ENCODE data around the gene FSIP1. TPM values are rescaled to one million over a fixed set of nuclear protein-coding genes. Genes with fewer than 3 reads are reported as not detected.

Gene FSIP1
- total RNA-seq, 1 experiment from 2014 or later, result 0.61 TPM

DNA sequence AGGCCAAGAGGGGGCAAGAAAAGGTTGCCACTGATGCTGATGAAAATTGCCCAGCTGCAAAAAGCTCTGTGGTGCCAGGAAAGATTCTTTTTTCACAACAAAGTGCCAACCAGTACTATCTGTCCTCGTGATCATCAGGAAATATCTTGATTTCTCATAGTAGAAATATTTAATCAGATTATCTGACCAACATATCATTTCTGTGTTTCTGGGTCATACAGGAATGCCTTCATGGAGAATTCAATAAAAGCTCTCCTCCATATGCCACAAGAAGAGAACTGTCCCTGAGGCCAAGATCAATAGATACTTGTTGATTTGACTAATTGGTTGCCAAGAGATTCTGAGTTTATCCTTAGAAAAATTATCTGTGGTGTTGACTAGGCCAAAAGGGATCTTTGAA is 63.5 kb downstream of the FSIP1 start (continued):
- TF ChIP-seq, protein P1, sequence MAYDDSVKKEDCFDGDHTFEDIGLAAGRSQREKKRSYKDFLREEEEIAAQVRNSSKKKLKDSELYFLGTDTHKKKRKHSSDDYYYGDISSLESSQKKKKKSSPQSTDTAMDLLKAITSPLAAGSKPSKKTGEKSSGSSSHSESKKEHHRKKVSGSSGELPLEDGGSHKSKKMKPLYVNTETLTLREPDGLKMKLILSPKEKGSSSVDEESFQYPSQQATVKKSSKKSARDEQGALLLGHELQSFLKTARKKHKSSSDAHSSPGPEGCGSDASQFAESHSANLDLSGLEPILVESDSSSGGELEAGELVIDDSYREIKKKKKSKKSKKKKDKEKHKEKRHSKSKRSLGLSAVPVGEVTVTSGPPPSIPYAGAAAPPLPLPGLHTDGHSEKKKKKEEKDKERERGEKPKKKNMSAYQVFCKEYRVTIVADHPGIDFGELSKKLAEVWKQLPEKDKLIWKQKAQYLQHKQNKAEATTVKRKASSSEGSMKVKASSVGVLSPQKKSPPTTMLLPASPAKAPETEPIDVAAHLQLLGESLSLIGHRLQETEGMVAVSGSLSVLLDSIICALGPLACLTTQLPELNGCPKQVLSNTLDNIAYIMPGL (CRISPR knock-in tag; IDR thresholded peaks at IDR 0.05), result no peak
- no peak for TF ChIP-seq ZNF138 (CRISPR knock-in tag; conservative IDR thresholded peaks at IDR 0.05)
- TF ChIP-seq, protein P2, sequence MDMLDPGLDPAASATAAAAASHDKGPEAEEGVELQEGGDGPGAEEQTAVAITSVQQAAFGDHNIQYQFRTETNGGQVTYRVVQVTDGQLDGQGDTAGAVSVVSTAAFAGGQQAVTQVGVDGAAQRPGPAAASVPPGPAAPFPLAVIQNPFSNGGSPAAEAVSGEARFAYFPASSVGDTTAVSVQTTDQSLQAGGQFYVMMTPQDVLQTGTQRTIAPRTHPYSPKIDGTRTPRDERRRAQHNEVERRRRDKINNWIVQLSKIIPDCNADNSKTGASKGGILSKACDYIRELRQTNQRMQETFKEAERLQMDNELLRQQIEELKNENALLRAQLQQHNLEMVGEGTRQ (CRISPR knock-in tag; IDR thresholded peaks at IDR 0.05), result no peak

DNA sequence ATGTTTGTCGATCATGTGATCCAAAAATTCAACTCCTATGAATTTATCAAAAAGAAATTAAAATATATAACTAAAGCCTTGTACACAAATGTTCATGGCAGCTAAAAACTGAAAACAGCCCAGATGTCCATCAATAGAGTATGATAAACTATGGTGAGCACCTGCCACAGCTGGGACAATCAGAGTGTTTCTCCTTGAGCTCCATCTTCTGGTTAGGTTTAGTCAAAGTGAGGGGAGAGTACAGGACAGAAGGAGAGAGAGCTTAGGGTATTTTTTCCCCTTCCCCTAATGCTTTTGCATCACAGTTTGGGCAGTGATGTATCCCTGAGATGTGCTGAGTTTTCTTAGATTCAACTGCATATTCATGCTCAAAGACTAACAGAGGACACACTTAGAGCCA is 65.5 kb downstream of the FSIP1 start:
- 0 out of 2 replicates have a peak, but pooled peaks cover 4% of the 10 kb centered on the region for H3K4me1 Mint-ChIP-seq
- ChIA-PET POLR2A (no interaction called here), CTCF (interaction anchor here (0.8 to 3.9 kb wide), 6 partner anchors 19 to 118 kb away, joined by 3 to 21 read pairs (median 4); no protein-coding TSS in a partner anchor)
- TF ChIP-seq CBFB (CRISPR knock-in tag; IDR thresholded peaks at IDR 0.05; ENCODE audit: low read depth) (no peak), ZNF671 (CRISPR knock-in tag; IDR thresholded peaks at IDR 0.05) (no peak), IRF2 (CRISPR knock-in tag; IDR thresholded peaks at IDR 0.05; ENCODE audit: borderline replicate concordance, low read depth) (no peak), GTF2I (CRISPR knock-in tag; conservative IDR thresholded peaks at IDR 0.05) (no peak), HMGA2 (CRISPR knock-in tag; IDR thresholded peaks at IDR 0.05) (no peak)
- TF ChIP-seq, protein P3, sequence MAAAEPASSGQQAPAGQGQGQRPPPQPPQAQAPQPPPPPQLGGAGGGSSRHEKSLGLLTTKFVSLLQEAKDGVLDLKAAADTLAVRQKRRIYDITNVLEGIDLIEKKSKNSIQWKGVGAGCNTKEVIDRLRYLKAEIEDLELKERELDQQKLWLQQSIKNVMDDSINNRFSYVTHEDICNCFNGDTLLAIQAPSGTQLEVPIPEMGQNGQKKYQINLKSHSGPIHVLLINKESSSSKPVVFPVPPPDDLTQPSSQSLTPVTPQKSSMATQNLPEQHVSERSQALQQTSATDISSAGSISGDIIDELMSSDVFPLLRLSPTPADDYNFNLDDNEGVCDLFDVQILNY (CRISPR knock-in tag; IDR thresholded peaks at IDR 0.05), result no peak
- TF ChIP-seq, protein P4, sequence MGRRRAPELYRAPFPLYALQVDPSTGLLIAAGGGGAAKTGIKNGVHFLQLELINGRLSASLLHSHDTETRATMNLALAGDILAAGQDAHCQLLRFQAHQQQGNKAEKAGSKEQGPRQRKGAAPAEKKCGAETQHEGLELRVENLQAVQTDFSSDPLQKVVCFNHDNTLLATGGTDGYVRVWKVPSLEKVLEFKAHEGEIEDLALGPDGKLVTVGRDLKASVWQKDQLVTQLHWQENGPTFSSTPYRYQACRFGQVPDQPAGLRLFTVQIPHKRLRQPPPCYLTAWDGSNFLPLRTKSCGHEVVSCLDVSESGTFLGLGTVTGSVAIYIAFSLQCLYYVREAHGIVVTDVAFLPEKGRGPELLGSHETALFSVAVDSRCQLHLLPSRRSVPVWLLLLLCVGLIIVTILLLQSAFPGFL (CRISPR knock-in tag; IDR thresholded peaks at IDR 0.05; ENCODE audit: borderline replicate concordance), result no peak
- no peaks in the 10 kb centered on the region for H3K36me3 Mint-ChIP-seq
- no peak for ATAC-seq
- H3K27ac Mint-ChIP-seq, result no peak overlapping the region
- DNase-seq (ENCODE audit: low spot score), result no peak
- no peak overlapping the region for H3K4me3 Mint-ChIP-seq
- no peaks in the 10 kb centered on the region for H3K9me3 Mint-ChIP-seq
- H3K27me3 Mint-ChIP-seq (ENCODE audit: low read depth), result no peaks in the 10 kb centered on the region

DNA sequence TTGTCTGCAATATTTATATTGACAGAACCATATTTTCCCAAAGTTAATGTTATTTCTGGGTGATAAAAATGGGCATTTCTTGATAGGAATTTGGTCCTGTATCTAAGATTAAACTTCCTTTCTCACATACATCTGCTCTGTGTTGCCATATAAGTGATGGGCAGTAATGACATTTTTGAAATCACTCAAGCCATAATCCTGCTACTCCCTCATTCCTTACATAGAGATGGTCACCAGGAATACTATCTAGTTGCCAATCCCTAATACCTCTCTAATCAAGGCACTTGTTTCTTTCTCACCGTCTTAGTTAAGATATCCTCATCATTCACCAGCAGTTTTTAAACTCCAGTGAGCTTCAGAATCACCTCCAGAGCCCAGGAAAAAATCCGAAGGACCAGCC is 68.4 kb downstream of the FSIP1 start:
- Mint-ChIP-seq H3K4me1 (0 out of 2 replicates have a peak, but pooled peaks cover 4% of the 10 kb centered on the region), H3K27me3 (ENCODE audit: low read depth) (no peaks in the 10 kb centered on the region), H3K27ac (no peak overlapping the region), H3K36me3 (no peaks in the 10 kb centered on the region), H3K4me3 (no peak overlapping the region), H3K9me3 (peaks cover 9% of the 10 kb centered on the region; the same call in 1 of the 2 replicates)
- DNase-seq (ENCODE audit: low spot score) (no peak), ATAC-seq (no peak)
- CTCF ChIA-PET, result interaction anchor here (0.6 to 1.7 kb wide), 3 partner anchors 30 to 374 kb away, joined by 3 to 11 read pairs (median 3); no protein-coding TSS in a partner anchor
- POLR2A ChIA-PET, result no interaction called here
- TF ChIP-seq MXD4 (CRISPR knock-in tag; IDR thresholded peaks at IDR 0.05; ENCODE audit: borderline replicate concordance), result no peak
- TF ChIP-seq FOXP1 (CRISPR knock-in tag; IDR thresholded peaks at IDR 0.05; ENCODE audit: borderline replicate concordance), result no peak
- TF ChIP-seq ATF1 (CRISPR knock-in tag; IDR thresholded peaks at IDR 0.05), result no peak
- TF ChIP-seq ZNF416 (CRISPR knock-in tag; IDR thresholded peaks at IDR 0.05), result no peak
- no peak for TF ChIP-seq TP53 (CRISPR knock-in tag; IDR thresholded peaks at IDR 0.05)
- TF ChIP-seq ZNF232 (CRISPR knock-in tag; IDR thresholded peaks at IDR 0.05), result no peak
- TF ChIP-seq NR3C1 (CRISPR knock-in tag; conservative IDR thresholded peaks at IDR 0.05; ENCODE audit: low read depth), result no peak
- no peak for TF ChIP-seq TEAD1 (CRISPR knock-in tag; IDR thresholded peaks at IDR 0.05)
- TF ChIP-seq, protein P5, sequence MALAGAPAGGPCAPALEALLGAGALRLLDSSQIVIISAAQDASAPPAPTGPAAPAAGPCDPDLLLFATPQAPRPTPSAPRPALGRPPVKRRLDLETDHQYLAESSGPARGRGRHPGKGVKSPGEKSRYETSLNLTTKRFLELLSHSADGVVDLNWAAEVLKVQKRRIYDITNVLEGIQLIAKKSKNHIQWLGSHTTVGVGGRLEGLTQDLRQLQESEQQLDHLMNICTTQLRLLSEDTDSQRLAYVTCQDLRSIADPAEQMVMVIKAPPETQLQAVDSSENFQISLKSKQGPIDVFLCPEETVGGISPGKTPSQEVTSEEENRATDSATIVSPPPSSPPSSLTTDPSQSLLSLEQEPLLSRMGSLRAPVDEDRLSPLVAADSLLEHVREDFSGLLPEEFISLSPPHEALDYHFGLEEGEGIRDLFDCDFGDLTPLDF (CRISPR knock-in tag; IDR thresholded peaks at IDR 0.05), result no peak
- TF ChIP-seq FOXJ3 (CRISPR knock-in tag; IDR thresholded peaks at IDR 0.05; ENCODE audit: borderline replicate concordance), result no peak
- no peak for TF ChIP-seq ZNF396 (CRISPR knock-in tag; IDR thresholded peaks at IDR 0.05; ENCODE audit: borderline replicate concordance)
- TF ChIP-seq, protein P6, sequence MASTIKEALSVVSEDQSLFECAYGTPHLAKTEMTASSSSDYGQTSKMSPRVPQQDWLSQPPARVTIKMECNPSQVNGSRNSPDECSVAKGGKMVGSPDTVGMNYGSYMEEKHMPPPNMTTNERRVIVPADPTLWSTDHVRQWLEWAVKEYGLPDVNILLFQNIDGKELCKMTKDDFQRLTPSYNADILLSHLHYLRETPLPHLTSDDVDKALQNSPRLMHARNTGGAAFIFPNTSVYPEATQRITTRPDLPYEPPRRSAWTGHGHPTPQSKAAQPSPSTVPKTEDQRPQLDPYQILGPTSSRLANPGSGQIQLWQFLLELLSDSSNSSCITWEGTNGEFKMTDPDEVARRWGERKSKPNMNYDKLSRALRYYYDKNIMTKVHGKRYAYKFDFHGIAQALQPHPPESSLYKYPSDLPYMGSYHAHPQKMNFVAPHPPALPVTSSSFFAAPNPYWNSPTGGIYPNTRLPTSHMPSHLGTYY (CRISPR knock-in tag; IDR thresholded peaks at IDR 0.05), result no peak
- no peak for TF ChIP-seq NFYB (CRISPR knock-in tag; conservative IDR thresholded peaks at IDR 0.05; ENCODE audit: low read depth)
- TF ChIP-seq OVOL2 (CRISPR knock-in tag; IDR thresholded peaks at IDR 0.05; ENCODE audit: borderline replicate concordance), result no peak
- no peak for TF ChIP-seq KAT7 (CRISPR knock-in tag; IDR thresholded peaks at IDR 0.05; ENCODE audit: borderline replicate concordance)
- TF ChIP-seq, protein P2 (CRISPR knock-in tag; IDR thresholded peaks at IDR 0.05), result no peak
- TF ChIP-seq ZNF121 (CRISPR knock-in tag; IDR thresholded peaks at IDR 0.05), result no peak
